GM21423 (cell line): ENCODE data around the gene PP2D1.
"Not testable (repeated sequence)": the region's sequence is repeated elsewhere in the genome, so short reads cannot be mapped to it uniquely, and the experiment has no call there.

Experiments
- ATAC-seq: cut with Tn5 transposase; IDR thresholded peaks from one replicate; pipeline ENCODE4 v1.9.1; 2021; ENCODE audit warnings: mild to moderate bottlenecking, moderate library complexity; ENCODE audit not compliant: unreplicated experiment

PP2D1 gene

DNA sequence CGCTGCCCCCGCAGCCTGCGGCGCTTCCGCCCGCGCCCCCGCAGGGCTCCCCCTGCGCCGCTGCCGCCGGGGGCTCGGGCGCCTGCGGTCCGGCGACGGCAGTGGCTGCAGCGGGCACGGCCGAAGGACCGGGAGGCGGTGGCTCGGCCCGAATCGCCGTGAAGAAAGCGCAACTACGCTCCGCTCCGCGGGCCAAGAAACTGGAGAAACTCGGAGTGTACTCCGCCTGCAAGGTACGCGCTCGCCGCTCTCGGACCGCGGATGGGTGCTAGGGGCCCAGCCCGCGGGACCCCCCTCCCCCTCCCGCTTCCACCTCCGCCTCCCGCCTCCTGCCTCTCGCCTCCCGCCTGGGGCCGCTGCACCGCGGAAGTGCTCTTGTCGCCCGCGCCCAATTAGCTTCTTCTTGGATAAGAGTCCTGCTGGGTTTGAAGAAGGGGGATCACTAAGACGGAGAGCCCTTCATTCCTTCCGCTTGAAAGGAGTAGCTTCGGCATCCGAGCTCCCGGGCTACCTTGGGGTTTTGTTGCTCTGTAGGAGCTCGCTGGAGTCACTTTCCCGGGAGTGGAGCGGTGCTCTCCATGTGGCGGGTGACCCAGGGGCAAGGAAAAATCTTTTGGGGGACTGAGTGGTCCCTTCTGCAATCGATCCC, 28.6 kb upstream of the PP2D1 start:
- peak; percentile 34 for ATAC-seq

GRCh38 chr3:20039765-20040547, 27.9 kb upstream of the PP2D1 start, which contains the start of gene KAT2B:
Gene KAT2B (plus strand): TSS chr3:20040446. CDS start chr3:20040478, 32 bp downstream.
- ATAC-seq: peak; percentile 50

DNA sequence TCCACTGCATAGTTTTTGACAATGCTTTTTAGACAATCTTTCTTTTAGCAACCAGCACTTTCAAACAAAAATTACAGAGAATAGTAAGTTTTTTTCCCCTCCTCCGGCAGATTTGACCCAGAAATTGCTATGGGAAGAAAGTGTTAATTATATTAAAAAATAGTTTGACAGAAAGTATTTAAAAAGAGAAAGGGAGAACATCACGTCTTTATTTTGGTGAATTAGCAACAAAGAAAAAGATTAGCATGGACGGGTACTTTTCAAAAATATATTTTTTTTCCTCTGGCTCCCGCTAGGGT, 27.4 kb upstream of the PP2D1 start:
- ATAC-seq: no peak

GRCh38 chr3:20038699-20039465, 26.8 kb upstream of the PP2D1 start:
- no peak for ATAC-seq

DNA sequence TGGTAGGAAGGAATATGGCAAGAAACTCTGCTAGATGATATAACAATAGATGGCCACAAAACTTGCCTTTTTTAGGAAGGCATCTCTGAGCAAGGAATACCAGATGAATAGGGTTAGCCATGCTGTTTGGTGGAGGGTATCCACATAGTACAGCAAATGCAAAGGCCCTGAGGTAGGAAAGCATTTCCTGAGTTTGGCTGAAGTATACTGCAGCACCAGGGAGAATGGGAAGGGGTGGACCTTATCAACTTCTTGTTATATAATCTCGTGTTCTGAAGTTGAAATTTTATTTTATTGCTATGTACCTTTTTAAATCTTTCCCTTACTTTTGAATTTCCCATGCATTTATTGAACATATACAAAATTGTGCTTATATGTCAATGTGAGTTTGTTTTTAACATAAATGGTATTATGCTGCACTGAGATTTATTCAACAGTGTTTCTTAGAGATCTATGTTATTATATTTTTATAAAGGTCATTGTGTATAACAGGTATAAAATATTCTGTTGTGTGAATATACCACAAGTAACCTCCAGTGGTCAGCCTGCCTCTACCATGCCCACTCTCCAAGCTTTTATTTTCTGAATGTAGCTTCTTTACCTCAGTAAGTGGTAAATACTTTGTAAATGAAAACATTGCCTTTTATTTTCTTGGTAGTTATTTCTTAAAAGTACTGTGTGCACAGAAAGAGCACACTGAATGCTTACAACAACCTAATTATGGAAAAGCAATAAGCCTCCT, 25.4 kb upstream of the PP2D1 start:
- no peak for ATAC-seq

DNA sequence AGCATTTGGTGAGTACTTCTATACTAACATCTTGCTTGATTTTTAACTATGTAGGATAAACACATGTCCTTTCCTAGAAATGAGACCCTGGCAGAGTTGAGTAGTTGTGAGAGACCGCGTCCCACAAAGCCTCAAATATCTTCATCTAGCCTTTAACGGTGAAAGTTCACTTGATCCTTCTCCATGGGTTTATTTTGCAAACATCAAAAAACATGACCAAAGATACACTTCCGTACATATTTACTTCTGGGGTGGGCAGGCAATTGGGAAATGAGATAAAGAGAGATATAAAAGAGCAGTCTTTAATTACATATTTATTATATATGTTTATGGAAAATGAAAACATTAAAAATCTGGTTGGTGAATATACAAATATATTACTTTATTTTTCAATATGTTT, 23.0 kb upstream of the PP2D1 start:
- no peak for ATAC-seq

GRCh38 chr3:20031939-20032338, 19.9 kb upstream of the PP2D1 start:
- ATAC-seq: not testable (repeated sequence)

- no peak for ATAC-seq
Observed at GRCh38 chr3:20028905-20029331, 16.9 kb upstream of the PP2D1 start.

GRCh38 chr3:20027136-20027535, 15.1 kb upstream of the PP2D1 start:
- ATAC-seq: no peak

DNA sequence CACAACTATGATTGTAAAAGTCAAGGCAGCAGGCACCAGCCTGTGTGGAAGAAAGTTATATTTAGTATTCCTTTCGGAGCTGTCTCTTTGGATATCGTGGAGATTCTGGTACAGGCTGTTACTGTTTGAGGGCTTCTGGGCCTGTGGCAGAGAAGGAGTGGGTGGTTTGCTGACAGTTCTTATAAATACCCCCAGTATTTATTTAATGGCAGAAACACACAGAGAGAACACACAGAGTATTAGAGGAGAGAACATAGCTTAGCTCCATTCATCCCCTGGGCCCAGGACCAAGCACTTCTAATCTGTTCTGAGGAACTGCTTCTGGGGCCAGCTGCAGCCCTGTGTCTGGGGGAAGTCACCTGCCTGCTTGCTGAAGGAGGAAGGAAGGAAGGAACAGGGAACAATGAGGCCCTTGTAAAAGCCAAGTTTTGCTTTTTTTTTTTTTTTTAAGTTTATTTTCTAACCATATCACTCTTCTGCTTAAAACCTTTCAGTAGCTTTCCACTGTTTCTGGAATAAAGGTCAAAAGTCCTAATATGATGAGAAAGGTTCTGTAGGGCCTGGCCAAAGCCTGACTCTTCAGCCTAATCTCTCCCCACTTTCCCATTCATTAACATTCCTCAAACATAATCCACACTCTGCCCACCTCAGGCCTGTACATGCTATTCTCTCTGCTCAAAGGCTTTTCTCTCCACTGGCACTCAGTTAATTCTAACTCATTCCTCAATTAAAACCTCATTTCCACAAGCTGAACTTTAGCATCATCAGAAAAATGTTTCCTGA, 11.8 kb upstream of the PP2D1 start:
- ATAC-seq: no peak

- no peak for ATAC-seq
Observed at GRCh38 chr3:20022954-20023622, 11.0 kb upstream of the PP2D1 start.

- ATAC-seq: not testable (repeated sequence)
Observed at GRCh38 chr3:20016076-20016475, 4.0 kb upstream of the PP2D1 start.

GRCh38 chr3:20015525-20015924, 3.5 kb upstream of the PP2D1 start:
- no peak for ATAC-seq

GRCh38 chr3:20013396-20013795, 1.3 kb upstream of the PP2D1 start:
- no peak for ATAC-seq

- no peak for ATAC-seq
Observed at GRCh38 chr3:20008646-20009045, 3.4 kb downstream of the PP2D1 start.

- ATAC-seq: no peak
Observed at GRCh38 chr3:20007960-20008359, 4.1 kb downstream of the PP2D1 start.

- no peak for ATAC-seq
Observed at GRCh38 chr3:20001932-20002331, 10.1 kb downstream of the PP2D1 start.

DNA sequence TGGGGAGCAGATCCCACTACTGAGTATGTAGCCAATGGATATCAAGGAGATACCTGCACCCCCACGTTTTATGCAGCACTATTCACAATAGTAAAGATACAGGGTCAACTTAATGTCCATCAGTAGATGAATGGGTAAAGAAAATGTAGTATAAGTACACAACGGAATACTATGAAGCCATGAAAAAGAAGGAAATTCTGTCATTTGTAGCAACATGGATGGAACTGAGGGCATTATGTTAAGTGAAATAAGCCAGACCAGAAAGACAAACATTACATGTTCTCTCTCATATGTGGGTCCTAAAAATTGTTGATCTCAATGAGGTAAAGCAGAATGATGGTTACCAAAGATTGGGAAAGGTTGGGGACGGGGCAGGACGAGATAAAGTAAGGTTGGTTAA, 14.6 kb downstream of the PP2D1 start:
- ATAC-seq: no peak

DNA sequence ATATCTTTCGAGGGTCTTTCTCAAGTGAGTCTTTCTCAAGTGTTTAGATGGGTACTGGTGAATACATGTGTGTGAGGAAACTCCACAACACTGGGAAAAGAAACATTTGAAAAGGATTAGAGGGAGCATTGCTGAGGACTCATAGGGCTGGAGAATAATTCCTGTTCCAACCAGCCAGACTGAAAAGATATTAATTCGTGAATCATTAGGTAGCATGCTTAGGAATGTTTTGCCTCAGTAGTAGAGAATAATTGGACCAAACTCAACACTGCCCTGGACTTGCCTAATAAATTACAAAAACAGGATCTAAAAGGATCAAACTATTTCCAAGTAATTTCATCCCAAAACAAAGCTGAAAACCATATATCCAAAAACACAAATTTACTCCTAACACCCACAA, 17.3 kb downstream of the PP2D1 start:
- no peak for ATAC-seq

DNA sequence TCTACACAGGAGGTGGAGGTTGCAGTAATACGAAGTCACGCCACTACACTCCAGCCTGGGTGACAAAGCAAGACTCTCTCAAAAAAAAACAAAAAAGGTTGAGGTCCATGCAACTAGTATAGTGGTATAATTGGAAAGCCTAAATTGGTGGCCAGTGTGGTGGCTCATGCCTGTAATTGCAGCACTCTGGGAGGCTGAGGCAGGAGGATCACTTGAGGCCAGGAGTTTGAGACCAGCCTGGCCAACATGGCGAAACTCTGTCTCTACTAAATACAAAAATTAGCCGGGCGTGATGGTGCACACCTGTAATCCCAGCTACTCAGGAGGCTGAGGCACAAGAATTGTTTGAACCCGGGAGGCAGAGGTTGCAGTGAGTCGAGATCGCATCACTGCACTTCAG, 23.2 kb downstream of the PP2D1 start:
- ATAC-seq: not testable (repeated sequence)
